NB4 (cell line): ENCODE data around the gene MTX1.
"Not testable (repeated sequence)": the region's sequence is repeated elsewhere in the genome, so short reads cannot be mapped to it uniquely, and the experiment has no call there.

Experiments used
- DNase-seq: peaks from one replicate; pipeline ENCODE4 v3.0.0; 2010; ENCODE audit warnings: low read depth
- H3K4me3 ChIP-seq: one replicate; pipeline ENCODE4 v1.5.1; 2011; ENCODE audit warnings: mild to moderate bottlenecking, low read depth, low read length, moderate library complexity
- CTCF ChIP-seq: IDR thresholded peaks from one replicate; pipeline ENCODE4 v1.5.1; 2012; ENCODE audit warnings: low read depth, low read length
- MYC ChIP-seq: IDR thresholded peaks from 2 replicates; pipeline ENCODE4 v1.6.1; 2011; ENCODE audit warnings: low read depth, low read length
- POLR2A ChIP-seq: IDR thresholded peaks from 2 replicates; pipeline ENCODE4 v1.6.1; 2011; ENCODE audit warnings: mild to moderate bottlenecking; ENCODE audit not compliant: insufficient read length; ENCODE audit errors: extremely low read depth
- TF ChIP-seq, protein P1 (sequence below): IDR thresholded peaks from 2 replicates; pipeline ENCODE4 v1.6.1; 2011; ENCODE audit warnings: low read depth, low read length

MTX1 gene

DNA sequence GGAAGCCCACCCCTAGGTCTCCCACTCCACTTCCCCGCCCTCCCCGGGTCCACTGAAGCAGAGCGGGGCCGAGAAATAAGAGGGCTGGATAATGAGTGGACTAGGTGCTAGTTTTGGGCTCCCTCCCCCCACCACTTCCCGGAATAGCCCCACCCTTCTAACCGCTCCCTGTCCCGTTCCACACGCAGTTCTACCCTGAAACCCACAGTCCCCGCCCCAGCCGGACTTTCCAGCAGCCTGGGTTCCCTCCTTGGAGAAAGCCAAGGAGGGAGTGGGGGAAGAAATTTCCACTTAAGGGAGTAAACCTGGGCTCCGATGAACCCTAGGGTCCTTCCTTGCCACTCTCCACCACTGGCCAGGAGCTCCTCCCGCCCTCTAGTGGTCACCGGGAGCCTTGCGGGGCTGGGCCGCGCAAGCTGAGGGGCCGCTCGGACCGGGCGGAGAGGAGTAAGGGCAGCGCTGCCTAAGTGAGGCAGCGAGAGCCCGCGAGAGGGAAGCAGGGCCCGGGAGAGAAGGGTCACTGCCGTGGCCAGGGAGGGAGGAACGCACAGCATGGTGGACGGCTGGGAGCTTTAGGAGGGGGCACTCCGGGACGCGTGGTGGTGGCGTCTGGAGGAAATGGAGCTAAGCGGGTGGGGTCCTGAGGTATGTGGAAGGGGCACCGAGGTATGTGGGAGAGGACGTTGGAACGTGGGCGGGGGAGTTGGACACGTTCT is 15.1 kb upstream of the MTX1 start:
- H3K4me3 ChIP-seq, result peak overlapping the region; percentile 60
- peak; percentile 91 for DNase-seq
- TF ChIP-seq CTCF (peak; percentile 93), MYC (no peak; the same call in none of the 2 replicates), POLR2A (peak; percentile 47)
- TF ChIP-seq, protein P1, sequence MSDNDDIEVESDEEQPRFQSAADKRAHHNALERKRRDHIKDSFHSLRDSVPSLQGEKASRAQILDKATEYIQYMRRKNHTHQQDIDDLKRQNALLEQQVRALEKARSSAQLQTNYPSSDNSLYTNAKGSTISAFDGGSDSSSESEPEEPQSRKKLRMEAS, result no peak

DNA sequence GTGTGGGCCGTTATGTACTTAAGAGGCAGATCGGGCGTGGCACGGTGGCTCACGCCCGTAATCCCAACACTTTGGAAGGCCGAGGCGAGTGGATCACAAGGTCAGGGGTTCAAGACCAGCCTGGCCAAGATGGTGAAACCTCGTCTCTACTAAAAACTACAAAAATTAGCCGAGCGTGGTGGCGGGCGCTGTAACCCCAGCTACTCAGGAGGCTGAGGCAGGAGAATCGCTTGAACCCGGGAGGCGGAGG is 14.6 kb upstream of the MTX1 start:
- peak overlapping the region; percentile 60 for H3K4me3 ChIP-seq
- DNase-seq, result not testable (repeated sequence)

- no peak for DNase-seq
- no peak overlapping the region for H3K4me3 ChIP-seq
- TF ChIP-seq, protein P1, result no peak
- TF ChIP-seq CTCF (no peak), POLR2A (no peak), MYC (no peak)
Measured at GRCh38 chr1:155195201-155196102, 13.0 kb upstream of the MTX1 start.

- TF ChIP-seq MYC (no peak), POLR2A (no peak), CTCF (no peak)
- TF ChIP-seq, protein P1, result no peak
- no peak for DNase-seq
- H3K4me3 ChIP-seq, result no peak overlapping the region
Measured at GRCh38 chr1:155196103-155196892, 12.2 kb upstream of the MTX1 start.

DNA sequence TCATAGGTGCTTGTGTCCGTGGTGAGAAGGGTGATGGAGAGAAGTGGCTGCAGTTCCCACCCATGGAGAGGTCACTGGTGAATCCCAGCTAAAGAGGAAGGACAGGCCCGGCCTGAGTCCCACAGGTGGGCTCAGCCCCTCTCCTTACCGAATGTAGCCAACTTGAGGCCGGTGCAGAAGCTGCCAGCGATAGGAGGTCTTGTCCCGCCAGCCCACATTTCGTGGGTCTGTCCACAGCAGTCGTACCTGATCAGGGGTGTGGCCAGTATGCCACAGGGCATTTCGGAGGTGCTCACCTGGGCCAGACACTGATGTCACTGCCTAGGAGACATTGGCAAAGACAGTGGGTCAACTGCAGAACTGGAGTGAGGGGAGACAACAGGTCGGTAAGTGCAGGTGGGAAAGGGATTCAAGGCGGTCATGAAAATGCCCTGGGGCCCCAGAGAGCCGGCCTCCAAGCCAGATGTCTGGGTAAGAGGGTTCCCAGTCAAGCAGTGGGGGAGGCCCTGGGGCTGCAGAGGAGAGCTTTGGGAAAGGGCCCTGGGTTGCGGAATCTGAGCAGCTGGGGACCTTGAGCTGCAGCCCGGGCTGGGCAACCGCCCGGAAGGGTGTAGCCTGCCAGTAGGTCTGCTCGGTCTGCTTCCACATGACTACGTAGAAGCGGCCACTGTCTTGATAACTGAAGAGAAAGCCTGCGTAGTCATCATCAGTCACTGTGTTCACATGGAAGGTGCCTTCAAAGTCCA is 11.4 kb upstream of the MTX1 start:
- H3K4me3 ChIP-seq, result no peak overlapping the region
- TF ChIP-seq POLR2A (no peak), CTCF (no peak), MYC (no peak)
- TF ChIP-seq, protein P1, result no peak

More for the DNA sequence above, 11.4 kb upstream of the MTX1 start:
- no peak for DNase-seq
